ENCODE data around the gene ADAT1. TPM values are rescaled to one million over a fixed set of nuclear protein-coding genes. Genes with fewer than 3 reads are reported as not detected.
"Not testable (repeated sequence)": the region's sequence is repeated elsewhere in the genome, so short reads cannot be mapped to it uniquely, and the experiment has no call there.

Gene ADAT1
- total RNA-seq, 1 donor from 2014 or later = 55.2 TPM

- no peak for DNase-seq
Observed at GRCh38 chr16:75620326-75621169, 2.5 kb downstream of the ADAT1 start.

GRCh38 chr16:75618780-75619179 is 4.3 kb downstream of the ADAT1 start:
- DNase-seq = no peak

GRCh38 chr16:75617121-75617520 is 6.0 kb downstream of the ADAT1 start:
- DNase-seq = no peak

GRCh38 chr16:75616521-75617010 is 6.5 kb downstream of the ADAT1 start:
- DNase-seq = no peak

GRCh38 chr16:75615619-75616018 is 7.5 kb downstream of the ADAT1 start:
- DNase-seq = no peak

GRCh38 chr16:75614066-75614897 is 8.8 kb downstream of the ADAT1 start:
- no peak for DNase-seq

- no peak for DNase-seq
Observed at GRCh38 chr16:75606507-75606906, 16.6 kb downstream of the ADAT1 start.

GRCh38 chr16:75603241-75603640 is 19.8 kb downstream of the ADAT1 start:
- DNase-seq = no peak

- DNase-seq = no peak
Observed at GRCh38 chr16:75599452-75600277, 23.4 kb downstream of the ADAT1 start.

- no peak for DNase-seq
Observed at GRCh38 chr16:75593825-75594820, 29.0 kb downstream of the ADAT1 start.

- no peak for DNase-seq
Observed at GRCh38 chr16:75593308-75593707, 29.8 kb downstream of the ADAT1 start.

- DNase-seq = not testable (repeated sequence)
Observed at GRCh38 chr16:75591927-75592326, 31.2 kb downstream of the ADAT1 start.

- DNase-seq = peak; percentile 16
Observed at GRCh38 chr16:75590920-75591843, 31.9 kb downstream of the ADAT1 start.

- DNase-seq = no peak
Observed at GRCh38 chr16:75589306-75589705, 33.8 kb downstream of the ADAT1 start.

GRCh38 chr16:75588716-75589115 is 34.4 kb downstream of the ADAT1 start:
- no peak for DNase-seq

- DNase-seq = no peak
Observed at GRCh38 chr16:75584108-75584507, 39.0 kb downstream of the ADAT1 start.

GRCh38 chr16:75579281-75579834 is 43.7 kb downstream of the ADAT1 start:
- no peak for DNase-seq

GRCh38 chr16:75578725-75579124 is 44.4 kb downstream of the ADAT1 start:
- DNase-seq = no peak

- no peak for DNase-seq
Observed at GRCh38 chr16:75578212-75578611, 44.9 kb downstream of the ADAT1 start.

All from occipital lobe (tissue), 2 donors.